Brain microvascular endothelial cell (primary cell): ENCODE data around the gene JAML.

Source experiments
- DNase-seq: peaks from one replicate; pipeline ENCODE4 v3.0.0-alpha.2; 2020
- H3K27ac ChIP-seq: fragments of 250-450 bp; sonication (Bioruptor Pico); 2 replicates; pipeline ENCODE4 v1.5.1; 2020; ENCODE audit warnings: mild to moderate bottlenecking, moderate library complexity
- H3K27me3 ChIP-seq: fragments of 250-450 bp; sonication (Bioruptor Pico); replicated peaks from 2 replicates; pipeline ENCODE4 v1.5.1; 2020; ENCODE audit warnings: mild to moderate bottlenecking
- H3K36me3 ChIP-seq: fragments of 250-450 bp; sonication (Bioruptor Pico); replicated peaks from 2 replicates; pipeline ENCODE4 v1.5.1; 2020; ENCODE audit warnings: mild to moderate bottlenecking
- H3K4me3 ChIP-seq: 2 replicates; pipeline ENCODE4 v1.5.1; 2011; ENCODE audit warnings: low read depth, mild to moderate bottlenecking, control low read depth, low read length, moderate library complexity
- CTCF ChIP-seq: IDR thresholded peaks from 2 replicates; pipeline ENCODE4 v1.5.1; 2011; ENCODE audit warnings: low read depth, mild to moderate bottlenecking, moderate library complexity, low read length, control low read depth, inconsistent platforms; ENCODE audit errors: missing control alignments
- in situ Hi-C: cut with HindIII; loops from 2 replicates; pipeline ENCODE4 v1.10.0; 2017; ENCODE audit warnings: low sequenced_read_pairs, low pct_ligation_motif_present

The JAML gene

GRCh38 chr11:118156531-118157185 is 68.2 kb downstream of the JAML start:
- Histone ChIP-seq H3K4me3 (no peak overlapping the region), H3K27ac (no peak overlapping the region), H3K36me3 (no peaks in the 10 kb centered on the region), H3K27me3 (peaks cover 61% of the 10 kb centered on the region)
- DNase-seq: no peak
- in situ Hi-C loops: no loop called here
- TF ChIP-seq CTCF: no peak

- Histone ChIP-seq H3K27ac (no peak overlapping the region), H3K4me3 (no peak overlapping the region), H3K27me3 (peaks cover 63% of the 10 kb centered on the region), H3K36me3 (no peaks in the 10 kb centered on the region)
- in situ Hi-C loops: no loop called here
- TF ChIP-seq CTCF: no peak
- DNase-seq: no peak
Observed at GRCh38 chr11:118155776-118156530, 68.9 kb downstream of the JAML start.

GRCh38 chr11:118154641-118155040 is 70.2 kb downstream of the JAML start:
- no peak for DNase-seq
- no peak for TF ChIP-seq CTCF
- Histone ChIP-seq H3K4me3 (no peak overlapping the region), H3K27ac (no peak overlapping the region), H3K27me3 (peaks cover 71% of the 10 kb centered on the region), H3K36me3 (no peaks in the 10 kb centered on the region)
- in situ Hi-C loops: no loop called here

- in situ Hi-C loops: no loop called here
- no peak for TF ChIP-seq CTCF
- Histone ChIP-seq H3K4me3 (no peak overlapping the region), H3K27me3 (peaks cover 76% of the 10 kb centered on the region), H3K36me3 (no peaks in the 10 kb centered on the region), H3K27ac (no peak overlapping the region)
- no peak for DNase-seq
Observed at GRCh38 chr11:118153976-118154375, 70.8 kb downstream of the JAML start.

- Histone ChIP-seq H3K27me3 (peaks cover 74% of the 10 kb centered on the region), H3K36me3 (no peaks in the 10 kb centered on the region), H3K4me3 (no peak overlapping the region), H3K27ac (no peak overlapping the region)
- TF ChIP-seq CTCF: no peak
- DNase-seq: no peak
- in situ Hi-C loops: no loop called here
Observed at GRCh38 chr11:118153516-118153915, 71.3 kb downstream of the JAML start.
